ENCODE data around the gene NCKAP5L. TPM values are rescaled to one million over a fixed set of nuclear protein-coding genes. Genes with fewer than 3 reads are reported as not detected.
A peak's percentile ranks its signal among the peaks of the same experiment; 100 is the strongest.

NCKAP5L gene
- total and polyA plus RNA-seq, 8 donors = 4.1 to 18.3 (median 7.2) TPM

DNA sequence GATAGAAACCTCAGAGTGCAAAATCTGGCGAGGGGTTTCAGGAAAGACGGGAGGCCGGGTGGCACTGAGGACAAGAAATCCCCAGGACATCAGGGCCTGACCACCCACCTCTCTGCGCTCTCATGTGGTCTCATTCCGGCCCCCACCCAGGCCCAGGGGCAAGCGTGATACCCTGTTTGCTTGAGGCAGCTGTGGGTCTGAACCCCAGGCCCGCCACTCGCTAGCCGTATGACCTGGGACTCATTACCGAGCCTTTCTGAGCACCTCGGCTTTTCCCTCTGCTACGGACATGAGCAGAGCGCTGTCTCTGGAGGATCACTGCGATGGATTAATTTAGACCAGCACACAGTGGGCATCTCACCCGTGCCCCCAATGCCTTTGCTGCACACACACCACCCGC, 40.2 kb upstream of the NCKAP5L start:
- DNase-seq = no peak
- intact Hi-C loops (cut with DNase I) = loop anchor here in 2 of 3 donors (10.0 kb wide), 2 partner anchors 196 to 206 kb away; no protein-coding TSS in a partner anchor
- H3K27ac ChIP-seq = peak overlapping the region in 3 of 4 donors; percentile 8 to 70 (median 31)

GRCh38 chr12:49867570-49868341, 39.5 kb upstream of the NCKAP5L start:
- Histone ChIP-seq H3K9me3 (no peaks in the 10 kb centered on the region), H3K27me3 (no peaks in the 10 kb centered on the region), H3K27ac (no peak overlapping the region), H3K36me3 (no peaks in the 10 kb centered on the region), H3K4me3 (no peak overlapping the region), H3K4me1 (peaks cover 3 to 12% (median 5%) of the 10 kb centered on the region in 3 donors)
- intact Hi-C loops (cut with DNase I) = loop anchor here in 2 of 3 donors (10.0 kb wide), 2 partner anchors 197 to 207 kb away; no protein-coding TSS in a partner anchor
- no peak for TF ChIP-seq CTCF (IDR thresholded peaks at IDR 0.05)
- peak in 1 of 6 donors; percentile 20 for DNase-seq
- no peak for FAIRE-seq
- ATAC-seq = peak in 1 of 4 donors; percentile 3
- WGBS, 2 donors = 47 to 52% methylated on average over 11 of the region's 11 CpGs

More for the DNA sequence above, 40.2 kb upstream of the NCKAP5L start:
- H3K36me3 ChIP-seq = no peaks in the 10 kb centered on the region
- FAIRE-seq (no peak), ATAC-seq (no peak)
- TF ChIP-seq CTCF (IDR thresholded peaks at IDR 0.05) = no peak
- WGBS, 2 donors = 83 to 88% methylated on average over 16 of the region's 16 CpGs
- H3K4me1 ChIP-seq = peaks cover 3 to 12% (median 5%) of the 10 kb centered on the region in 3 donors
- H3K4me3 ChIP-seq = no peak overlapping the region
- no peaks in the 10 kb centered on the region for H3K27me3 ChIP-seq
- H3K9me3 ChIP-seq = no peaks in the 10 kb centered on the region

- WGBS, 2 donors = 25 to 28% methylated on average over 19 of the region's 19 CpGs
- peaks cover 3 to 12% (median 5%) of the 10 kb centered on the region in 3 donors for H3K4me1 ChIP-seq
- intact Hi-C loops (cut with DNase I) = loop anchor here in 2 of 3 donors (10.0 kb wide), 2 partner anchors 198 to 208 kb away; no protein-coding TSS in a partner anchor
- peak; percentile 73 to 91 (median 81) for ATAC-seq
- TF ChIP-seq CTCF (IDR thresholded peaks at IDR 0.05) = peak; percentile 91 to 97 (median 96)
- H3K27ac ChIP-seq = no peak overlapping the region
- no peaks in the 10 kb centered on the region for H3K9me3 ChIP-seq
- no peaks in the 10 kb centered on the region for H3K36me3 ChIP-seq
- H3K4me3 ChIP-seq = no peak overlapping the region
- no peak for FAIRE-seq
- no peaks in the 10 kb centered on the region for H3K27me3 ChIP-seq
- peak; percentile 55 to 90 (median 81) for DNase-seq
Observed at GRCh38 chr12:49866859-49867569, 38.8 kb upstream of the NCKAP5L start.

GRCh38 chr12:49865782-49866135, 37.5 kb upstream of the NCKAP5L start:
- Histone ChIP-seq H3K9me3 (no peaks in the 10 kb centered on the region), H3K4me3 (no peak overlapping the region), H3K36me3 (no peaks in the 10 kb centered on the region), H3K27me3 (no peaks in the 10 kb centered on the region), H3K4me1 (peaks cover 3 to 12% (median 5%) of the 10 kb centered on the region in 3 donors), H3K27ac (no peak overlapping the region)
- intact Hi-C loops (cut with DNase I) = loop anchor here in 2 of 3 donors (10.0 kb wide), 2 partner anchors 199 to 209 kb away; no protein-coding TSS in a partner anchor
- DNase-seq (no peak), FAIRE-seq (no peak), ATAC-seq (no peak)
- 73 to 80% methylated on average over 8 of the region's 8 CpGs for WGBS, 2 donors
- no peak for TF ChIP-seq CTCF (IDR thresholded peaks at IDR 0.05)
